Stimulated activated CD4-positive, alpha-beta T cell treated with anti-CD3 and anti-CD28 coated beads, Interleukin-1b, Interleukin-23, amount 100 ng/mL, for 48 hours (primary cell): ENCODE data around the gene SH2D4B.
"Not testable (repeated sequence)": the region's sequence is repeated elsewhere in the genome, so short reads cannot be mapped to it uniquely, and the experiment has no call there.

Experiments used
- DNase-seq: peaks from one replicate; pipeline ENCODE4 v3.0.0-alpha.2; 2020

Gene SH2D4B

DNA sequence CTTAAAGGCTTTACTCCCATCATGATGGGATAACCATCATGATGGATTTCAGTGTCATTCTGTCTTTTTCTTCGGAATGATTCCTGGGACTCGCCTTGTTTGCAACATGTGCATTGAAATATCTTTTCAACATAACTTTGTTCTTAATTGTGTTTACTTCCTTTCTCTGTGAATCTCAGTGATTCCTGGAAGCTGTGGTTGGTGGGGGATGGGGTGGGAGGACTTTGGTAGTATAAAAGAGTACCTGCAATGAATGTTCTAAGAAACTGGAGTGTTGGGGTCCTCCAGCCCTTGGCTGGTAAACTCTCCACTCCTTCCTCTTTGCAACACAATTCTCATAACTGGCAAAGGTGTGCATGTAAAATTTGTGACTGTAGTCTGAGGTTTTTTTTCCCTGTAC, 11.5 kb upstream of the SH2D4B start:
- no peak for DNase-seq

DNA sequence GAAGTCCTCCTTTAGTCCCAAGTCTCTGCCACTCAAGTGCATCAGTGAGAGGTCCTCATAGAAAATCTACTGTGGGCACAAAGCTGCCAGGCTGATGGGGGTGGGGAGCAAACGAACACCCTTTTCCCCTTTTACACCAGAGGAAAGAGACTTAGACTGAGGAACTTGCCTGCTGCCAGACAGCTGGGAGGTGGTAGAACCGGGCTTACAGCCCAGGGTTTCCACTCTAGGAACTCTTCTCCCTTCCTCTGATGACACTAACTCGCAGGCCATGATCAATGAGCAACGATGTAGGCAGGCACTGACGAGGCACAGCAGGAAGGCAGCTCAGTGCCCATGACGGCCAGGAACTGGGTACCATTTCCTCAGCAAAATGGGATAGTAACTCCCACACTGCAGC, 11.0 kb upstream of the SH2D4B start:
- no peak for DNase-seq

DNA sequence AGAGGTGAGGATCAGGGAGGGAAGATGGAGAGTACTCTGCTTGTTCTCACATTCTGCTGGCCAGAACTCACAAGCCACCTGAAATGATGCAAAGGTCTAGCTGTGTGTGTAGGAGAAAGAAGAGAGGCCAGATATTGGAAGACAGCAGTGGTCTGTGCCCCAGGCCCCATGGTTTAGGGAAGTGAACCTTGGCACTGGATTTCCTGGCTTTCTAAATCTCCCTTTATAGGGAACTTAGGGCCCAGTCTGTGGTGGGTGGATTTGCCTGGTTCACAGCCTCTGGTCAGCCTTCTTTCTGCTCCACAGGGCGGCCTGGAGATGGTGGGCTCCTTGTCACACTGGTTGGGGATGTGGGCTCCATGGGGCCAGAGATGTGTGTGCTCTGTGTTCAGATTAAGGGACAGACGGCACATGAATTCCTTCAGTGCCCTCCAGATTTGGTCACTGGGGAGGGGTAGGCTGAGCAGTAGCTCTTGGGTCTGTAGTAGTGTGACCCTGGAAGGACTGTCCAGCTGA, 9.5 kb upstream of the SH2D4B start:
- no peak for DNase-seq

DNA sequence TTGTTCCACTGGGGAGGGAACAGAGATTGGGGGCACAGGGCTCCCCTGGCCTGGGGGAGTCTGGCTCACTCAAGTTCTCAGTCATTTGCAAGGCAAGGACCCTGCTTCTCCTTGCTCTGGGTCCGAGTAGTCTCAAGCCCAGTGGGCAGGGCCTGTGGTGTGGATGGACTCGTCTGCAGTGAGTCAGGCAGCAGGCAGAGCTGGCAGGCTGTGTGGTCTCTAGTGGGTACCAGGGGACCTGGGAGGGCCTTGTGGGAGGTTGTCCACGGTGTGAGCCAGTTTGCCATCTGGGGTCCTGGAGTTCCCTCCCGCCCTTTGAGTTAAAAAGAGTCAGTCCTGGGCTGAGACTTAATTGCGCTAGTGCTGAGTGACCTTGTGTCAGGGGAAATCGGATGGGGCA, 8.8 kb upstream of the SH2D4B start:
- no peak for DNase-seq

DNA sequence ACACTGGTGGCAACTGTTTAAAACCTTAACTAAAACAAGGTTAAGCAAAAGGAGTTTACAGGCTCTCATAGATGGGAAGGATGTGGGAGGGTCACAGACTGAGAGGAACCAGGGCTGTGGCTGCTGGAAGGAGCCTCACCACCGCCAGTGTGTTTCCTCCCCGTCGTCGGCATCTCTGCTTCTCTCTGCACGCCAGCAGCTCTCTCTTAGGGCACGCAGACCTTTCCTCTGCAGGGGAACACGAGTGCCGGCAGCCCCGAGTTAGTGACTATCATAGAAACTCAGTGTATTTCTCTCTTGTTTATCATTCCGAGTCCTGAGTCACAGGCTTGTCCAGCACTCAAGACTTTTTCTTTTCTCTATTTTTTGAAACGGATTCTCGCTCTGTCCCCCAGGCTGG, 8.1 kb upstream of the SH2D4B start:
- no peak for DNase-seq

DNA sequence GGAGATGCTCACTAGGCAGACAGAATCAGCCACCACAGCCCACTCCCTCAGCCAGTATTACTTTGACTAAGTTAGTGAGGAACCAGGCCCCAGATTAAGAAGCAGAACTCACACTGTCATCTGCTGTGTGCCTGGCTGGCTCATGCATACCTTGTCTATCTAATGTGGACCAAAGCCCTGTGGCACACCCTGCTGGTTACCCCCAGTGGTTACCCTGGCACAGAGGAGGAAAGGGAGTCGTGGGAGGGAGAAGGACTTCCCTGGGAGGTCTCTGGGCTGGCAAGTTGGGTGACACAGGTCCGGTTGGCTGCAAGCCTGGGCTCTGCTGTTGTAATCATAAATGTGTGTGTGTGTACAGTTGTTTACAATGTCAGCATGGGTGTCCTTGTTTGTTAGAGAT, 7.5 kb upstream of the SH2D4B start:
- DNase-seq = peak; percentile 72

DNA sequence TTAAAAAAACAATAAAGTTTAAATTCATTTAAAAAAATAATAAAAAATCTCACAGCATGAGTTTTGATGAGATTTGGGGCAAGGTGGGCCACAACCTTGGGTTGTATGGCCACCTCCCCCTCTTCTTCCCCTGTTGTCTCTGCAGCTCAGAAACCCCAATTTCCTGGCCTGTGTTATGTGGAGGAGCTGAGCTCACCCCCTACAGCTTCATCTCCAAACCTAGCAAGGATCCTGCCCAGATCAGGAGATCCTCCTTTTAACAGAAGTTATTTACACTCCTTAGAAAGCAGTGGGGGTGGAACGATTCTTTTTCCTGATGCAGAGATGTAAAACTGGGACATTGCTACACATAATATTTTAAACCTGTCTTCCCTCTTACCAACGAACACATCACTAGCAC, 6.9 kb upstream of the SH2D4B start:
- no peak for DNase-seq

DNA sequence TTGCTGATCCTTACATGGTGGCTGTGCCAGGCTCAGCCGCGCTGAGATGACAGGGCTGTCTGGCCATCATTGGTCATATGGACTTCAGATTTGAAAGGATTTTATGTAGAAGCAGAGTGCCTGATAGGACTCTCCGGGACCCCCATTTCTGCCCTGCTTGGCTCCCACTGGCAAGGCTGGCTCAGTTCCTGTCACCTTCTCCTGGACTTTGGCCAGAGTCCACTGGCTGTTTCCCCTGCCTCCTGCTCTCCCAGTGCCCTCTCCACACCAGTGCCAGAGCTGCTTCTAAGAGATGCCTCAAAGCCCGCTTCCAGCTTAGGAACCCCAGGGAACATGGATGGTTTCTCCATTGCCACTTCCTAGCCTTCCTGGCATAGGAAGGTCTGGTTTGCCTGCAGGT, 5.1 kb upstream of the SH2D4B start:
- no peak for DNase-seq

DNA sequence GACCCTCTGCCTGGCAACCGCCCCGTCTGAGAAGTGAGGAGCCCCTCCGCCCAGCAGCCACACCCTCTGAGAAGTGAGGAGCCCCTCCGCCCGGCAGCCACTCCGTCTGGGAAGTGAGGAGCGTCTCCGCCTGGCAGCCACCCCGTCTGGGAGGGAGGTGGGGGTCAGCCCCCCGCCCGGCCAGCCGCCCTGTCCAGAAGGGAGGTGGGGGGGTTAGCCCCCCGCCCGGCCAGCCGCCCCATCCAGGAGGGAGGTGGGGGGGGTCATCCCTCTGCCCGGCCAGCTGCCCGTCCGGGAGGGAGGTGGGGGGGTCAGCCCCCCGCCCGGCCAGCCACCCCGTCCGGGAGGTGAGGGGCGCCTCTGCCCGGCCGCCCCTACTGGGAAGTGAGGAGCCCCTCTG, 3.6 kb upstream of the SH2D4B start:
- not testable (repeated sequence) for DNase-seq

DNA sequence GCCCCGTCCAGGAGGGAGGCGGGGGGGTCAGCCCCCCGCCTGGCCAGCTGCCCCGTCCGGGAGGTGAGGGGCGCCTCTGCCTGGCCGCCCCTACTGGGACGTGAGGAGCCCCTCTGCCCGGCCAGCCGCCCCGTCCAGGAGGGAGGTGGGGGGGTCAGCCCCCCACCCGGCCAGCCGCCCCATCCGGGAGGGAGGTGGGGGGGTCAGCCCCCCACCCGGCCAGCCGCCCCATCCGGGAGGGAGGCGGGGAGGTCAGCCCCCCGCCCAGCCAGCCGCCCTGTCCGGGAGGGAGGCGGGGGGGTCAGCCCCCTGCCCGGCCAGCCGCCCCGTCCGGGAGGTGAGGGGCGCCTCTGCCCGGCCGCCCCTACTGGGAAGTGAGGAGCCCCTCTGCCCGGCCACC, 3.1 kb upstream of the SH2D4B start:
- DNase-seq = not testable (repeated sequence)

DNA sequence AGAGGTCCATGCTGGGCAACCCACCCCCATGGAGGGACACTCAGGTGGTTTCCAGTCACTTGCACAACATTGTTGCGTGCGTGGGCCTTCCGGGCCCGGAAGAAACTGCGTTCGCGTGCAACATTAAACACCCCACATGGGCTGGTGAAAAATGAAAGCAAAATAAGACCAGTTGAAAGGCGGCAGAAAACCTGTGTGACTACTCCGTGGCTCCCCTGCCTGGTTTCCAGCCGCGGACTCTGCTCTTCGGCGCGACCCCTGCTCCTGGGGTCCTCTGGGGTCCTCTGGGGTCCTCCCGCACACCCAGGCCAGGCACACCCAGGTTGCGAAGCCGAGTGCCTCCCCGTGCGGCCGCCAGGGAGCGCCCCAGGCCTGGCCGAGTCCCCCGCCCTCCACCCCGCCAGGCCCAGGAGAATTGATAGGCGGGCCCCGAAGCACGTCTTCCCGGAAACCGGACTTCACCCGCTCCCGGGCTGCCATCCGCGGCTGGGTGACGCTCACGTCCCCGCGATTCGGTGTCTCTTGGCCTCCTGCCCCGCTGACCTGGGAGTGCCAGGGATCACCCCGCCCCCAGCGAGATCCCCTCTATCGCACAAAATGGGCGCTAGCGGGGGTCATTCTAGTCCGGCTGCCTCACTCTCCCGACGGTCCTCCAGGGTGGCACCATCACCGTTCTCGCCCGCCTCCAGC, 1.9 kb upstream of the SH2D4B start:
- peak; percentile 78 for DNase-seq

DNA sequence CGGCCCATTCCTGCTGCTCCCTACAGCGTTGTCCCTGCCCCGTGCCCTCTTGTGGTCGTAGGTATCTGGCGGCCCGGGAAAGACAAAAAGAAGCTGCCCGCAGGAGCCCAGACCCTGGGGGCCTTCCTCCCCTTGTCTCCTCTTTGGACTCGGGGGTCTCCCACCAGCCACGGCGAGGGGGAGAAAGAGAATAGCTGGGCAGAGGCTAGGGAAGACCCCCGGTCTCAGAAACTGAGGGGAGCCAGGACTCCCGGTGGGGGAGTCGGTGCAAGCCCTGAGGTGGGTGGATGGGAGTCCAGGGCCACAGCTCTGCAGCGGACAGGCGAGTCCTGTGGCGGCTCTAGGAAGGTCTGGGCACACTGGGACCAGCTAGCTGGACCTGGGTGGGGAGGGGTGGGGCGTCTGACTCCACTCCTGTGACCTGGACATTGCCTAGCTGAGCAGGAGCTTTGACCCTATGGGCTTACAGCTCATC, 1.3 kb upstream of the SH2D4B start:
- no peak for DNase-seq

DNA sequence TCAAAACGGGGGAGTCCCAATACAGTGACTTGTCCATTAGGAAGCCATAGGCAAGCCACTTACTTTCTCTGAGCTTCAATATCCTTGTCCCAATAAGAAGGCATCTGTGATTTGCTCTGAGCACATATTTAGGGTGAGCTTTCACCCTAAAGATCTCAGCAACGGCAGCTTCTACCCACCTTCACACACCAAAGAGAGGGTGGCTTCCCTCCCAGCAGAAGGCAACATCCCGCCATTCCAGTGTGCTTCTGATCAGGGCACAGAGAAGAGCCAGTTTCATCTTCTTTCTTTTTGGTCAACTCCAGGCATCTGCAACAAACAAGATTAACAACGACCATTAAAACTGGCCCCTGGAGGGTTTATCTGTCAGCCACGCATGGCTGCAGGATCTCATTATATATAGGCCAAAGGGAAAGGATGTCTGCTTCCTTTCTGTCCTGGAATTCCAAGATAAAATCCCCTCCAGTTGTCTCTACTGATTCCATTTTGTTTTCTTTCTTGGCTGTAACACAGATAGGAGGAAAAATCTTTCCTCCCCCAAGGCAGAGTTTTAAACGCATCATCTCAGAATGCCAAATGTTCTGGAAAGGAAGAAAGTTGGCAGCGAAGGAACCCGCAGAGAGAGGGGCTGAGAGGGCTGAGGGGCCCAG, 491 bp upstream of the SH2D4B start:
- no peak for DNase-seq

DNA sequence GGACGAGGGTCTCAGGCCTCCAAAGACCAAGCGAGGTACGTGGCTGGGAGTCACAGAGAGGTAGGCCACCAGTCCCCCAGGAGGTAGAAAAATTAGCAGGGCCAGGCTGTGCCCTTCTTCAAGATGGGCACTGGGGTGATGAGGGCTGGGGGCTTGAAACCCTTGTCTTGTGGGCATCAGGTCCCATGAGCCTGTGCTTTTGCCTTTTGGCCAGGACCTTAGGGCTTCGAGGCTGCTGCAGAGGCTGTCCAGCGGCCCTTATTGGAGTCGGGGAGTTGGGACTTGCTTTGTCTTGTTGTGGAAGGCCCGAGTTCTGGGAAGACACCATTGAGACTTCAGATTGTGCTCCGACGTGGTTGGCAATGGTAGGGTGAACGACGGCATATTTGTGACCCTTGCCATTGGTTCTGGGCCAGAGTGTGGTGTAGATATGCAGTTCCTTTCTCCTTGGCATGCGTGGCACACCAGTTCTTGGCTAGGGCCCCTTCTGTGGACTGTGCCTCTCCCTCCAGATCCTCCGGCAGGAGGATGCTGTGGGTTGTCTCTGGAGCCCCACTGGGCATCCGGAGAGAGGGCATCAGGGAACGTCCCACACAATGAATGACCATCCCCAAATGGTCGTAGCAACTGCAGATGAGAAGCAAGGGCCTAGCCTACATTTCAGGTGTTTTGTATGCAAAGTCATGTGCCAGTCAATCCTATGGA, 931 bp downstream of the SH2D4B start:
- no peak for DNase-seq

DNA sequence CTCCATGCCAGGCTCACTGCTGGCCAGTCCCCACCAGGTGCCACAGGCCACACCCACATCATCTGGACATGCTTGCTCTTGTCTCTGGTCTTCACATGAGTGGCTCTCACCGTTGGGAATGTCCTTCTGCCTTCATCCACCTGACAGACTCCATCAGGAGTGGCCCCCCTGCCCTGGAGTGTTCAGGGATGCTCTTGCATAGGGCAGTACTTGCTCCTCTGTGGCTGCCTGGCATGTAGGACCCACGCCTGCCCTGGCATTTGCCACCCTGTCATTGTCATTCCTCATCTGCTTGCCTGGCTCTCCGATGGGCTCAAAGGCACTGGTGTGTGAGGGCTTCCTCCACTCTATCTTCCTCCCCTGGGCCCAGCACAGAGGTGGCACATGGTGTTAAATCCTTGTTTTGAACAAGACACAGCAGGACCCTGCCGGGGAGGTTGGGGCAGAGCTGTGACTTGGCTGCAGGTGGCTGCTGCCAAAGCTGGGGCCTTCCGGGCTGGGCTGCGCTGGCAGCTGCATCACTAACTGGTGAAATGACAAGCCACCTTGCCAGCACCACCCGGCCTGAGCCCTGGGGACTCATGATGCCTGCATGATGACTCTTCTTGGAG, 1.8 kb downstream of the SH2D4B start:
- DNase-seq = no peak

DNA sequence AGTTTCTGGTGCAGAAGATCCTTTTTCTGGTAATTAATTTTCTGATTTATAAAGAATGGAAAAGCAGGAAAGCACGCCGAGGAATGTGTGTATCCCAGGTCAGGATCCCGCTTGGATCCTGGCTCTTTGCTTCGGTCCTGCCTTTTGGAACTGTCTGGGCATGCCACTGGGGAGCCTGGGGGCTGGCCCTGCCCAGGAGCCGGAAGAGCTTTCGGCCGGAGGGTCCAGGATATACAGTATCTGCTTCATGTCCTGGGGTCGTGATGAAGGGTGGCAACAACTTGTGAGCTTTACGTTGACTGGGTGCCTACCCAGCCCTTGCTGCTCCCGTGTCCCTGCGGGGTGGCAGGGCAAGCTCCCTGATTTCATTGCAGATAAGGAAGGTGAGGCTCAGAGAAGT, 2.4 kb downstream of the SH2D4B start:
- no peak for DNase-seq

DNA sequence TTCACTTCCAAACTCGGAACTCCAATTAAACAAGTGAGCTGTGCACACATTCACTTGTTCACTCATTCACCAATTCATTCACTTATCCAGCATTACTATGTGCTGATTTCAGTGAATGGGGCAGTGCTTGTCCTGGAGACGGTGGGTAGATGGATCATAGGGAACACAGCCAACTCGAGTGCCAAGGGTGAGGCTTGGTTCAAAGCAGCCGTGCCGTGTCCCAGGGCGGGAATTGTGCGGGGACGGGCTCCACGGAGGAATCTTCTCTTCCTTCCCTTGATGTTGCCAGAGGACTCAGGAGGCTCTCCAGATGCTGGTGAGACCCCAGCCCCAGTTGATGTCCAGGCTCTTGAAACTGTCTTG, 2.9 kb downstream of the SH2D4B start:
- DNase-seq = no peak

DNA sequence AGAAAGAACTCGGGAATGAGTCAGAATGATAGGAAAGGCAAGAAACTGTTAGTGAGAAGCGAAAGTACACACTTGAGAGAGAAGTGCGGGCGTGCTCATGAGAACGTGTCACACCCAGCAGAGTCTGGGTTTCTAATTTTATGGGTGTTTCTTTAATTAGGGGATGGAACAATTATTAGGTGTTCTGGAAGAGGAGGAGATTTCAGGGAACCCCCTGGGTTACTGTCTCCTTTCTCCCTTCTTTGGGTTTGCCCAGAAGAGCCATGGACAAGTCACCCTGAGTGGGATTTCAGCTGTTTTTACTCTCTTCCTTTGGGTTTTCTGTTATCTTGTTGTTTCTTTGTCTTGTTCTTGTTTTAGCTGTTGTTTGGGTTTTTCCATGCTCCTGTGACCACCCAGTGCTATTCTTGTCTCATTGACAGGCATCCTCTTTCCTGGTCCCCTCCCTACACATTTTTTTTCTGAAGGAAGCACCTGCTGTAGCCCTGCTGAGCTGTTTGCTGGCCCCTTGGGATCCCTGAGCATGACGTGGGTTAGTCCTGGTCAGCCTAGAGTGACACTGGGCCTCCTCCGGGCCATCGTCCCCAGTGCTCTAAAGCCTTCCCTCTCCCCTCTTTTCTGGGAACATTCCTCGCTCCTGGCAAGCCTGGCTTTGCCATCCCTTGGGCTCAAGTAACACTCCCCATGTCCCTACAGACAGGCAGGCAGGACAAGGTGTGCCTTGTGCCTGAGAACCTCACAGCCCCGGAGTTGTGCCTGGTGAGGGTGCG, 3.5 kb downstream of the SH2D4B start:
- DNase-seq = no peak

DNA sequence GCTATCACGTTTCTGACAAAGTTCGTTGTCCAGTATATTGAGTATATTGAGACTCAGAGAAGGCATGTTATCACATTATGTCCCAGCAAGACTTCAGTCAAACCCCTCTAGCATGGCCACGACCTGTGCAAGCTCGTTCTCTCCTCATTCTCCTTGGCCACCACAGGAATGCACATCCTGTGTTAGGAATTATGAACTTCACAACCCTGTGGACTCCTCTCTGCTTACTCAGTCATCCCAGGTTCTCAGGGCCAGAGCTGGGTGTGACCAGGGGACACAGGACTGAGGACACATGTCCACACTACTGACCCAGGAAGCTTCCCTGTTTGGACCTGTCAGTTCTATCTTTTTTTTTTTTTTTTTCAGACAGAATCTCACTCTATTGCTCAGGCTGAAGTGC, 4.4 kb downstream of the SH2D4B start:
- DNase-seq = no peak

DNA sequence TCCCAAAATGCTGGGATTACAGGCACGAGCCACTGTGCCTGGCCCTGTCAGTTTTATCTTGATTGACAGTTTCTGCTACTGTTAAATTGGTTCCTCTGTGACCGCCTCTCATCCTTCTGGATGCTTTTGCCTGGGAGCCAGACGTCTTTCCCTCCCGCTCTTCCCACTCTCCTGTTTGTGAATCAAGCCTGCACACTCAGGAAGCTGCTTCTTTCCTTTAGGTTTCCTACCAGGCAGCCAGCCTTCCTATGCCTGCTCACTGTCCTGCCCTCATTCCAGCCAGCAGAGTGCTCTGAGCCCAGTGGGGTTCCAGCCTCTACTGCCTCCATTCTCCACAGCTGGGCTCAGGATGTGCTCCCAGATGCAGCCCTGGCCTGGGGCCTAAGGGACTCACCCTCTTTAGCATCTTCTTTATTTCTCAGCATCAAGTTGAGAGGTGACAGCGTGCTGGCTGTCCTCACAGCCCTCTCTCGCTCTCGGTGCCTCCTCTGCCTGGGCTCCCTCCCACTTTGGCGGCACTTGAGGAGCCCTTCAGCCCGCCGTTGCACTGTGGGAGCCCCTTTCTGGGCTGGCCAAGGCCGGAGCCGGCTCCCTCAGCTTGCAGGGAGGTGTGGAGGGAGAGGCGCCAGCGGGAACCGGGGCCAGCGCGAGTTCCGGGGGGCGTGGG, 5.1 kb downstream of the SH2D4B start:
- no peak for DNase-seq

DNA sequence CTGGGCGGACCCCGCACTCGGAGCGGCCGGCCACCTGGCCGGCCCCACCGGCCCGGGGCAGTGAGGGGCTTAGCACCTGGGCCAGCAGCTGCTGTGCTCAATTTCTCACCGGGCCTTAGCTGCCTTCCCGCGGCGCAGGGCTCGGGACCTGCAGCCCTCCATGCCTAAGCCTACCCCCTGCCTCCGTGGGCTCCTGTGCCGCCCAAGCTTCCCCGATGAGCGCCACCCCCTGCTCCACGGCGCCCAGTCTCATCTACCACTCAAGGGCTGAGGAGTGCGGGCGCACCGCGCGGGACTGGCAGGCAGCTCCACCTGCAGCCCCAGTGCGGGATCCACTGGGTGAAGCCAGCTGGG, 5.6 kb downstream of the SH2D4B start:
- DNase-seq = not testable (repeated sequence)

DNA sequence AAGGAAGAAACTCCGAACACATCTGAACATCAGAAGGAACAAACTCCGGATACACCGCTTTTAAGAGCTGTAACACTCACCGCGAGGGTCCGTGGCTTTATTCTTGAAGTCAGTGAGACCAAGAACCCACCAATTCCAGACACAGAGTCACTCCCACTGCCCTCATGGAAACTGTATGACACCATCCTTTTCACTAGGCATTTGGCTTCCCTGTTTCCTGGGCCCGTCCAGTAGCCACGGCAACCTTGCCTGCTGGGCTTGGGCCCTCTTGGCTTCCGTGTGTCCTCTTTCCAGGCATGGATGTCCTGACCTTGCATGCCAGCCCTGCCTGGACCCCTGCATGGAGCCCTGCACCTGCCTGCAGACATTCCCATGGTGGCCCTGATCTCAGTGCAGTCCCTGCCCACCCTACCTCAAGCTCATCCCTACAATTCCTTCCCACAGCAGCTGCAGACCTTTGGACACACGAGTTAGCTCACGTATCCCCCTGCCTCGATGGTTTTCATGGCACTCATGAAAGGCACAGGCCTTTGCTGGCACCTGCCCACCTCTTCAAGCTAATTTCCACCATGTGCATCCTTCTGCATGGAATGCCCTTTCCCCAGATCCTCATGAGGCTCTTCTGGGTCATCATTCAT, 6.7 kb downstream of the SH2D4B start:
- DNase-seq = no peak
